SU-DHL-6 (cell line): ENCODE measurements around the gene NSMCE4A.

Source experiments
- CTCF ChIP-seq: fragments of 200-600 bp; sonication (generic); IDR thresholded peaks from one replicate; pipeline ENCODE4 v1.5.1; 2017; ENCODE audit warnings: antibody characterized with exemption, mild to moderate bottlenecking, low read length, moderate library complexity; ENCODE audit not compliant: insufficient read depth, poor library complexity, severe bottlenecking
- EZH2phosphoT487 ChIP-seq: fragments of 200-600 bp; sonication (generic), shearing (Covaris generic); conservative IDR thresholded peaks from 2 replicates; pipeline ENCODE4 v1.6.1; 2018; ENCODE audit warnings: mild to moderate bottlenecking, antibody characterized with exemption, low read length, moderate library complexity, mixed read lengths

GRCh38 chr10:121942749-121943416 lies 32.1 kb downstream of the NSMCE4A start:
- TF ChIP-seq CTCF (no peak), EZH2phosphoT487 (no peak)
